Sigmoid colon (tissue), 7 donors: Measurements from ENCODE around the gene CLECL1. TPM values are rescaled to one million over a fixed set of nuclear protein-coding genes. Genes with fewer than 3 reads are reported as not detected.

ENCODE experiments used
- DNase-seq: peaks from one replicate; pipeline ENCODE4 v3.0.0-alpha.2; 2019
- H3K27ac ChIP-seq, 4 donors: fragments of 200-600 bp; sonication (generic); one replicate each; pipeline ENCODE4 v1.5.1; 2016 to 2019; ENCODE audit warnings: mild to moderate bottlenecking in 1 of 4
- H3K27me3 ChIP-seq, 3 donors: fragments of 200-600 bp; sonication (generic); one replicate each; pipeline ENCODE4 v1.5.1; 2019; ENCODE audit warnings: mild to moderate bottlenecking in 1 of 3
- H3K36me3 ChIP-seq, 4 donors: fragments of 200-600 bp; sonication (generic); one replicate each; pipeline ENCODE4 v1.5.1; 2016 to 2019
- H3K4me1 ChIP-seq, 4 donors: fragments of 200-600 bp; sonication (generic); one replicate each; pipeline ENCODE4 v1.5.1; 2017 to 2019
- H3K4me3 ChIP-seq, 4 donors: fragments of 200-600 bp; sonication (generic); one replicate each; pipeline ENCODE4 v1.5.1; 2017 to 2019; ENCODE audit warnings: mild to moderate bottlenecking in 2 of 4, moderate library complexity in 1 of 4
- H3K9me3 ChIP-seq, 4 donors: fragments of 200-600 bp in 3 of 4; sonication (generic) in 3 of 4; one replicate each; pipeline versions ENCODE4 v1.5.1 to v1.6.1; 2013 to 2019
- EP300 ChIP-seq, 4 donors: sonication (generic); formaldehyde crosslinking; IDR thresholded peaks; one replicate each; pipeline ENCODE4 v1.6.1; 2017; ENCODE audit warnings: antibody characterized with exemption in 4 of 4
- POLR2A ChIP-seq, 2 donors: fragments of 450-650 bp; IDR thresholded peaks; one replicate each; pipeline ENCODE4 v1.6.1; 2016; ENCODE audit warnings: antibody characterized with exemption in 2 of 2, mild to moderate bottlenecking in 2 of 2, moderate library complexity in 2 of 2
- POLR2AphosphoS5 ChIP-seq, 4 donors: sonication (generic); formaldehyde crosslinking; IDR thresholded peaks; one replicate each; pipeline ENCODE4 v1.6.1; 2017; ENCODE audit warnings: antibody characterized with exemption in 4 of 4
- WGBS, 2 donors: extraction: QIAGEN DNeasy Blood & Tissue Kit; methylation state at CpG; one replicate each; pipeline ENCODE4 v1.1.7; 2013; 5-methylcytosine and 5-hydroxymethylcytosine counted together
- intact Hi-C: fragments of 100-400 bp; cut with DNase I; formaldehyde crosslinking; loops from one replicate; pipeline ENCODE4 v1.15.1; 2023
- polyA plus RNA-seq, 3 donors: library from polyadenylated mRNA; stranded (reverse); fragments of 200-250 nt; gene quantifications; one replicate each; pipeline ENCODE4 v1.2.3, GENCODE V29; 2013
- total RNA-seq, 4 donors: library from RNA; depleted of rRNA; stranded (reverse); fragments of >200 nt; gene quantifications; one replicate each; pipeline ENCODE4 v1.1.0, GENCODE V29; 2016
- TF ChIP-seq, protein P1 (sequence below), 4 experiments: fragments of 450-650 bp in 3 of 4; fragments of 200-600 bp in 1 of 4; IDR thresholded peaks; one replicate each; pipeline ENCODE4 v1.5.1; 2016 to 2019; ENCODE audit warnings: antibody characterized with exemption in 4 of 4, mild to moderate bottlenecking in 3 of 4, moderate library complexity in 2 of 4
- donor health status: healthy with polysubstance abuse.
- donor health status: Bipolar disorder and iron deficiency.
- donor health status: healthy.

Gene CLECL1
- total and polyA plus RNA-seq, 7 donors, result 4.5 TPM; not detected in 6

DNA sequence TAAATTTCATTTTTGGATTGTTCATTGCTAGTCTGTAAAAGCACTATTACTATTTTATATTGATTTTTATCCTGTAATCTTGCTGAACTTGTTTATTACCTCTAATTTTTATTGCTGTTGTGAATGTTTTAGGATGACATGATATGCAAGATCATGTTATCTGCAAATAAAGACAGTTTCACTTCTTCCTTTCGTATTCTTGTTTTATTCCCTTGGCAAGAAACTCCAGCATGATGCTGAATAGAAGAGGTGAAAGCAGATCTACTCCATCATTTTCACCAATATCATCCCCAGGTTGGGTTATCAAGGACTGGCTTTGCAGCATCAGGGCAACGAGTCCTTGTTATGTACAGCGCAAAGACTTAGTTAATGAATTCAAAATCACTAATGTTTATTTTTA, 2.7 kb upstream of the CLECL1 start:
- no peak overlapping the region for H3K4me3 ChIP-seq
- H3K27ac ChIP-seq, result no peak overlapping the region
- no peaks in the 10 kb centered on the region for H3K9me3 ChIP-seq
- no peak for TF ChIP-seq EP300 (IDR thresholded peaks at IDR 0.05)
- TF ChIP-seq, protein P1, sequence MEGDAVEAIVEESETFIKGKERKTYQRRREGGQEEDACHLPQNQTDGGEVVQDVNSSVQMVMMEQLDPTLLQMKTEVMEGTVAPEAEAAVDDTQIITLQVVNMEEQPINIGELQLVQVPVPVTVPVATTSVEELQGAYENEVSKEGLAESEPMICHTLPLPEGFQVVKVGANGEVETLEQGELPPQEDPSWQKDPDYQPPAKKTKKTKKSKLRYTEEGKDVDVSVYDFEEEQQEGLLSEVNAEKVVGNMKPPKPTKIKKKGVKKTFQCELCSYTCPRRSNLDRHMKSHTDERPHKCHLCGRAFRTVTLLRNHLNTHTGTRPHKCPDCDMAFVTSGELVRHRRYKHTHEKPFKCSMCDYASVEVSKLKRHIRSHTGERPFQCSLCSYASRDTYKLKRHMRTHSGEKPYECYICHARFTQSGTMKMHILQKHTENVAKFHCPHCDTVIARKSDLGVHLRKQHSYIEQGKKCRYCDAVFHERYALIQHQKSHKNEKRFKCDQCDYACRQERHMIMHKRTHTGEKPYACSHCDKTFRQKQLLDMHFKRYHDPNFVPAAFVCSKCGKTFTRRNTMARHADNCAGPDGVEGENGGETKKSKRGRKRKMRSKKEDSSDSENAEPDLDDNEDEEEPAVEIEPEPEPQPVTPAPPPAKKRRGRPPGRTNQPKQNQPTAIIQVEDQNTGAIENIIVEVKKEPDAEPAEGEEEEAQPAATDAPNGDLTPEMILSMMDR (IDR thresholded peaks at IDR 0.05), result no peak
- no peak for TF ChIP-seq POLR2A (IDR thresholded peaks at IDR 0.05)
- TF ChIP-seq POLR2AphosphoS5 (IDR thresholded peaks at IDR 0.05), result no peak
- H3K36me3 ChIP-seq, result no peaks in the 10 kb centered on the region
- 82 to 87% methylated on average over 3 of the region's 3 CpGs for WGBS, 2 donors
- no peaks in the 10 kb centered on the region for H3K27me3 ChIP-seq
- no peaks in the 10 kb centered on the region for H3K4me1 ChIP-seq
- intact Hi-C loops, result no loop called here
- no peak for DNase-seq

DNA sequence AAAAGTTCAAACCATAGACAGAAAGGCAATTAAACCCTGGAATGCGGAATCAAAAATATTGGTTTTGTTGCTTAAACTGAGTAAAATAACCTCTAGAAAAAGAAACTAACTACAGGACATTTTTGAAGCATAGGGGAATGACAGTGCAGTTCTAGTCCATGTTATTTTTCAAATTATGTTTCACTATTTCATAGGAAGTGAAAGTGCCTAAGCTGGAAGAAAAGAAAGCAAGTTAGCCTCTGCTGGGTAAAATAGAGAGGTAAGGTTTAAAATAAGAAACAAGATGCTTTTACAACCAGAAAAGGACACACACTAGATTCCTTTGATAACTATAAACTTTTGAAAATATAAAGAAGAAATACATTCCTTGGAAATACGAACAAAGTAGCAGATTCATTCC, 1.1 kb downstream of the CLECL1 start:
- Histone ChIP-seq H3K27me3 (no peaks in the 10 kb centered on the region), H3K27ac (no peak overlapping the region), H3K9me3 (no peaks in the 10 kb centered on the region), H3K36me3 (no peaks in the 10 kb centered on the region), H3K4me1 (no peaks in the 10 kb centered on the region), H3K4me3 (no peak overlapping the region)
- WGBS, 2 donors, result 68 to 87% methylated on average over 2 of the region's 2 CpGs
- TF ChIP-seq POLR2AphosphoS5 (IDR thresholded peaks at IDR 0.05) (no peak), EP300 (IDR thresholded peaks at IDR 0.05) (no peak), POLR2A (IDR thresholded peaks at IDR 0.05) (no peak)
- TF ChIP-seq, protein P1 (IDR thresholded peaks at IDR 0.05), result no peak
- no peak for DNase-seq
- intact Hi-C loops, result no loop called here

DNA sequence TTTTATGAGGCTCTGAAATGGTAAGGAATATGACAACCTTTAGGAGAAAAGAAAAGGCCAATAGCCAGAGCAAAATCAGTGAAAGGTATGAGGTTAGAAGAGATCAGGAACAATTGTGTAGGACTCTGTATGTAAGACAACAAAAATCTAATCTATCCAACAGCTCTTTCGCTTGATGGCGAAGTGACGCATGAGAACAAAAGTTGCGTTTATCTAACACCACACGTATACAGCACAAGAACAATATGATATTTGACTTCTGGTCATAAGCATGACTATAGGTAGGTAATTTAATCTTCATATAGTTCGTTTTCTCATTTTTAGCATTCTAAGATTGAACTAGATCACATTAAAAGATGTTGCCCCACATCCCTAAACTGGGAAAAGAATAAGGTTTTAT, 1.5 kb downstream of the CLECL1 start:
- TF ChIP-seq EP300 (IDR thresholded peaks at IDR 0.05) (no peak), POLR2AphosphoS5 (IDR thresholded peaks at IDR 0.05) (no peak), POLR2A (IDR thresholded peaks at IDR 0.05) (no peak)
- TF ChIP-seq, protein P1 (IDR thresholded peaks at IDR 0.05), result no peak
- Histone ChIP-seq H3K27me3 (no peaks in the 10 kb centered on the region), H3K27ac (no peak overlapping the region), H3K4me3 (no peak overlapping the region), H3K9me3 (no peaks in the 10 kb centered on the region), H3K36me3 (no peaks in the 10 kb centered on the region), H3K4me1 (no peaks in the 10 kb centered on the region)
- DNase-seq, result no peak
- WGBS, 2 donors, result 70 to 71% methylated on average over 6 of the region's 6 CpGs
- intact Hi-C loops, result no loop called here

DNA sequence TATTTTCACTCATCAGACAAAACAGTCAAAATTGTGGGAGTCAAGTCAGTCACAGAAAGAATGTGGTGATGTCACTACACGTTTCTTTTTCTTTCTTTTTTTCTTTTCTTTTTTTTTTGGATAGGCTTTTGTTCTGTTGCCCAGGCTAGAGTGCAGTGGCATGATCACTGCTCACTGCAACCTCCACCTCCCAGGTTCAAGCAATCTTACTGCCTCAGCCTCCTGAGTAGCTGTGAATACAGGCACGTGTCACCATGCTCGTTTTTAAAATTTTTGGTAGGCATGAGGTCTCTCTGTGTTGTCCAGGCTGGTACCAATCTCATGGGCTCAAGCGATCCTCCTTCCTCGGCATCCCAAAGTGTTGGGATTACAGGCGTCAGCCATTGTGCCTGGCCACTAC, 2.3 kb downstream of the CLECL1 start:
- Histone ChIP-seq H3K4me1 (no peaks in the 10 kb centered on the region), H3K36me3 (no peaks in the 10 kb centered on the region), H3K27me3 (no peaks in the 10 kb centered on the region), H3K27ac (no peak overlapping the region), H3K4me3 (no peak overlapping the region), H3K9me3 (no peaks in the 10 kb centered on the region)
- TF ChIP-seq POLR2A (IDR thresholded peaks at IDR 0.05) (no peak), POLR2AphosphoS5 (IDR thresholded peaks at IDR 0.05) (no peak), EP300 (IDR thresholded peaks at IDR 0.05) (no peak)
- TF ChIP-seq, protein P1 (IDR thresholded peaks at IDR 0.05), result no peak
- 85 to 87% methylated on average over 6 of the region's 6 CpGs for WGBS, 2 donors
- DNase-seq, result no peak
- intact Hi-C loops, result no loop called here

DNA sequence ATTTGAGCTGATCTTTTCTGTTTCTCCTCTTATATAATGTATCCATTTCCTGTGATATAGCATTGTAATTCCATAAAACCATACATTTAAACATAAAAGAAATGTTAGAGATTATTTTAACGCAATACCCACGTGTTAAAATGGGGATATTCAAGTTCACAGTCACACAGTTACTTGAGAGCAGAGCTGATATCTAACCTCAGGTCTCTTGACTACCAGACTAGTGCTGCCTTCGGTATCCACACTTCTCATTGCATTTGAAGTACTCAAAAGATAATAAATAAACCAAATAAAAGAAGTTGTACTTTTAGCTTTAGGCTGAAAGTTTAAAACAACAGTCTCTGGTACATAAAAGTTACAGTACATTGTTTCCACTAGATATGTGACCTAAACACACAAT, 2.9 kb downstream of the CLECL1 start:
- no peak overlapping the region for H3K4me3 ChIP-seq
- no peaks in the 10 kb centered on the region for H3K9me3 ChIP-seq
- no peaks in the 10 kb centered on the region for H3K36me3 ChIP-seq
- TF ChIP-seq POLR2A (IDR thresholded peaks at IDR 0.05), result no peak
- no peak for TF ChIP-seq POLR2AphosphoS5 (IDR thresholded peaks at IDR 0.05)
- TF ChIP-seq, protein P1 (IDR thresholded peaks at IDR 0.05), result no peak
- TF ChIP-seq EP300 (IDR thresholded peaks at IDR 0.05), result no peak
- no peaks in the 10 kb centered on the region for H3K27me3 ChIP-seq
- no peaks in the 10 kb centered on the region for H3K4me1 ChIP-seq
- no peak for DNase-seq
- H3K27ac ChIP-seq, result no peak overlapping the region
- 62 to 68% methylated on average over 3 of the region's 3 CpGs for WGBS, 2 donors
- intact Hi-C loops, result no loop called here
